ENCODE results near the gene TGFBR2.

The TGFBR2 gene

DNA sequence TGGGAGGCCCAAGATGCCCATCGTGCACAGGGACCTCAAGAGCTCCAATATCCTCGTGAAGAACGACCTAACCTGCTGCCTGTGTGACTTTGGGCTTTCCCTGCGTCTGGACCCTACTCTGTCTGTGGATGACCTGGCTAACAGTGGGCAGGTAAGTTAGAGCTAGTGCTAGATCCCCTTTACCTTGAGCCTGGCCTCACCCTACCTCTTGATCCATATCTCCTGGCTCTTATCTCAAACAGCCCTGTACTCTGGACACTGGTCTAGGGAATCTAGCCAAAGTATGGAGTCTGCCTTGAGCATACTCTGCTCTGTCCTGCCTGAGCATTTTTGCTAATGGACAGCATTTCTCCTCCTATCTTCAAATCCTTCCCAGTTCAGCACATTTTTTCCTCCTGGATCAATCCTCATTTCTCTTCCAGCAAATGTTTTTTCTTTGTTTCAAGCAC lies 65.9 kb downstream of the TGFBR2 start:
- no peak for DNase-seq (ENCODE audit: low read depth in 3 of 3, low spot score in 1 of 3)

DNA sequence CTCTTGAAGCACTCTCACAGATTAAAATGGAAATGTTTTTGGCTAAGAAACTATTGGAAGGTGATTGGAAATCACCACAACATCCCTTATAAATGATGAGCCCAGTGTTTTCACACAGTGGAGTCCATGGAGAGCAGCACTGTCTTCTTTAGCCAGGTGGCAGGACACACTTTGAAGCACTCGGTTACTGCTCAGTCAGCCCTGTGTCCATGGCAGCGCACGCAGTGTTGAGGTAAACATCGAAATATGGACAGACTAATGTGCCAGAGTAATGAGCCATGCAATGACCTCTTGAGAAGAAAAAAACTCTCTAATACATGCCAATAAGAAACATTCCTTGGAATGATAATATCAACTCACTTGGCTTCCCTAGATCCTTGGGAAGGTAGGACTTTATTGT lies 66.6 kb downstream of the TGFBR2 start:
- DNase-seq (ENCODE audit: low read depth in 3 of 3, low spot score in 1 of 3): no peak

DNA sequence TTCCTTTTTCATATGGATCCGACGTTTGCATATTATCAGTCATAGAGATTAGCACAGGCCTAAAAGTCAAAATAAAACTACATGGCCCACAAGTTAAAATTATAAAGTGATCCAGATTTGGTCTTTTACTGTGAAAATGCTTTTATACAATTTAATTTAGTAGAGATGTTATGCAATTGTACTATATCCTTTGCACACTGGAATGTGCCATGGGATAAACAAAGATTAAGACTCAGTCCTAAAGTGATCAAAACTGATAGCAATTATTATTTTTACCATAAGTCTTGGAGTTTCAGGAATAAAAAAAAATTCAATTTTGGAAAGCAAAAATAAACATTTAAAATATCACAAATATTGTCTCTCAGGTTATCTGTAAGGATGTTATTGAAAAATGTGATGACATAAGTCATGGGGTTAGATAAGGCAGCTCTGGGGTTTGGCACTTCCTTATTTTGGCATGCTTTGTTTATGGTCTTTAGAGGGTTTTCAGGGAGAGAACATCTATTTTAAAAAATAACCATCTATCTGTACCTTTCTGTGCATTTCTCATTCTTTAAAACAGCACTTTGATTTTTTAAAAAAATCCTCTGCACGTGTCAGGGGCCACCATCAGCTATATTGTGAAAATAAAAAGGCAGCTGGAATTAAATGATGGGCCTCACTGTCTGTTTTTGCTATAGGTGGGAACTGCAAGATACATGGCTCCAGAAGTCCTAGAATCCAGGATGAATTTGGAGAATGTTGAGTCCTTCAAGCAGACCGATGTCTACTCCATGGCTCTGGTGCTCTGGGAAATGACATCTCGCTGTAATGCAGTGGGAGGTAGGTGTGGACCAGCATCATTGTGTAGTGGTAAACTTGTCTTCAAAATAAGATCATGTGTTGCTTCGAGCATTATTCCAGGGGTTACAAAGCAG lies 67.3 kb downstream of the TGFBR2 start:
- no peak for DNase-seq (ENCODE audit: low read depth in 3 of 3, low spot score in 1 of 3)

DNA sequence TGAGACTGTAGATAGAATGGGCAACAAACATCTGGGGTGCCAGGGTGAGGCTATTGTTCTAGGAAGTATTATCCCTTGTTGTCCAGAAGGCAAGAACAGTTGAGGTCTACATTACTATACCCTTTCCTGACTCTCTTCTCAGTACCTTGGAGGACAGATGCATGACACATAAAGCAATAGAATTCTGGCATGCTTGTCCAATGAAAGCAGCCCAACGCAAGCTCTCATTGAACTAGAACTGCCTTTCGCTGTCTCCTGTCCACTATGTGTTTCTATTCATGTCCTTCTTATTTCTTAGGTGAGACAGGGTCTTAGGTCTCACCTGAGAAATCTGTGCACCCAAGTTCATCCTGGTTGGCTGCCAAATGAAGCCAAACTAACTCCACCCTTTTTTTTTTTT lies 68.6 kb downstream of the TGFBR2 start:
- no peak for DNase-seq (ENCODE audit: low read depth in 3 of 3, low spot score in 1 of 3)

DNA sequence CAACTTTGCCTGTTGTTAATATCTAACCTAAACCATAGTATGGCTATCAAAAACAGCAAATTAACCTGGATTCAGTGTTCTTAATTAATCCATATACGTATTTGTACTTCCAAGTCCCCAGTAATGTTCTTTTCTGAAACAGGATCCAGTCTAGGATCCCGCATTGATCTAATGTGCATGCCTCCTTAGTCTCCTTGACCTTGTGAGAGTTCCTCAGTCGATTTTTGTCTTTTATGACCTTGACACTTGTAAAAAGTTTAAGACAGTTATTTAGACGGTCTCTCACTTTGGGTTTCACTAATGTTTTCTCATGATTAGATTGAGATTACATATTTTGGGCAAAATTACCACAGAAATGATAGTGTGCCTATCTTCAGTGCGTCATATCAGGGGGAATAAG lies 69.4 kb downstream of the TGFBR2 start:
- no peak for DNase-seq (ENCODE audit: low read depth in 3 of 3, low spot score in 1 of 3)

DNA sequence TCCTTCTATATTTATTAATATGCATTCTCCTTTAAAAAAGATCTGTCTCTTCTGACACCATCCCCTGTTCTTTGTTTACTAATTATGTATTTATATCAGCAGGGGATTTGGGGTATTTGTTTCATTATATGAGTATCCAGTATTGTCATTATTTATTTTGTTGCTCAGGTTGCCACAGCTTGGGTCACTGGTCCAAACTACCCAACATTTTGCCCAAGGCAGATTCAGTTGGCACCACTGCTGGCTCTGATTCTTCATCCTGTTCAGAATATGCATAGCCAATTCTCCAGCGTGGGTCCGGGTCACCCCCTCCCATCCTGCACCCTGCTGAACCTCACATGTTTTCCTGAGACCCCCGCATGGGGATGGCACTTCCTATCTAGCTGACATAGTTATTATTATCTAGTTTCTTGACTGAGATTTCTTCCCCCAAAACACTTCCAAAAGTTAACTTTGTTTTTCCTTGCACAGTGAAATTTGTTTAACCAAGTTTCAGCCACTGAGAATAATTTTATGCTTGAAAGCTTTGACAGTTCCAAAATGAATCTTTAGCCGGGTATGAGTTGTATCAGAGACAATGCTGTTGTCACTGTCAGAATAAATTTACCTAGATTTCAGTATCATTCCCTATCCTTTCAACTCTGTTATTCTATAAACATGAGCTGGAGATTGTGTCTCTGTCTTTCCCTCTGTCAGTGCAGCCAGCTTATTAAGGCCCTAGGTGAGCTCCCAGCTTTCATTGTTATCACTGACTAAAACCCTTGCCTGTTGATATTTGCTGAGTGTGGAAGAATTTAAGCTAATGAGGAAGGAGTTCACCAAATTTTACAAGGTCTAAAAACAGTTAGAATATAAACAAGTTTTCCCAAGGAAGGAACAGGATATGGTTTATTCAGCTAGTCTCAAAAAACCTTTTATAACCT lies 70.3 kb downstream of the TGFBR2 start:
- DNase-seq (ENCODE audit: low read depth in 3 of 3, low spot score in 1 of 3): no peak

DNA sequence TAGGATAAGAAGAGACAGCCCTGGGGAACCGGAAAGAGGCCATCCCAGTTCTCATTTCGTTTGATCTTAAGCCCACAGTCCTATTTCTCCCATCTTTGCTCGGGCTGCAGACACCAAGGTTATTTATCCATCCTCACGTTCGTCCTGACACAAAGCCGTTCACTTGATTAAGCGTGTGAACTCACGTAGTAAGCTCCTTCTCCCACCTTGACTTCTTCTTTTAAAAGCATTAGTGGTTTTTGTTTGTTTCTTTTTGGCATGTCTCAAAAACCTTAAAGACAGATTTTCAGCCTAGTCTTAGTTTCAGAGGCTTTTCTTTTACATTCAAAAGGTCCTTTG lies 70.9 kb downstream of the TGFBR2 start:
- DNase-seq (ENCODE audit: low read depth in 3 of 3, low spot score in 1 of 3): no peak

DNA sequence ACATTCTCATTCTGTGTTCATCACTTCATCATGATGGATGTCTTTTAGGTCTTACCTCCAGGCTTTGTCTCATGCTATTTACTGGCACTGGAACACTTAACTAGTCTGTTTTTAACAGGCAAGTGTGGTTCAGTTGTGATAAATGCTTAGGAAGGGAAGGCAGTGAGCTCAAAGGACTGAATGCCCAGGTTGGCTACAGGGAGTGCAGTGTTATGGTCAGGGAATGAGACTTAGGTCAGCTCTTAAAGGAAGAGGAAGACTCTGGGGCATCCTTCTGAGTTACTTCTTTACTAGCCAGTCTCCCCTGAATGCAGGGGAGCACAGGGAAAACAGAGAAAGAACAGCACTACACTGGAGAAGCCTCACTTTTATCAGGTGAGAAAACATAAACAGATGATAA lies 72.6 kb downstream of the TGFBR2 start:
- no peak for DNase-seq (ENCODE audit: low read depth in 3 of 3, low spot score in 1 of 3)

DNA sequence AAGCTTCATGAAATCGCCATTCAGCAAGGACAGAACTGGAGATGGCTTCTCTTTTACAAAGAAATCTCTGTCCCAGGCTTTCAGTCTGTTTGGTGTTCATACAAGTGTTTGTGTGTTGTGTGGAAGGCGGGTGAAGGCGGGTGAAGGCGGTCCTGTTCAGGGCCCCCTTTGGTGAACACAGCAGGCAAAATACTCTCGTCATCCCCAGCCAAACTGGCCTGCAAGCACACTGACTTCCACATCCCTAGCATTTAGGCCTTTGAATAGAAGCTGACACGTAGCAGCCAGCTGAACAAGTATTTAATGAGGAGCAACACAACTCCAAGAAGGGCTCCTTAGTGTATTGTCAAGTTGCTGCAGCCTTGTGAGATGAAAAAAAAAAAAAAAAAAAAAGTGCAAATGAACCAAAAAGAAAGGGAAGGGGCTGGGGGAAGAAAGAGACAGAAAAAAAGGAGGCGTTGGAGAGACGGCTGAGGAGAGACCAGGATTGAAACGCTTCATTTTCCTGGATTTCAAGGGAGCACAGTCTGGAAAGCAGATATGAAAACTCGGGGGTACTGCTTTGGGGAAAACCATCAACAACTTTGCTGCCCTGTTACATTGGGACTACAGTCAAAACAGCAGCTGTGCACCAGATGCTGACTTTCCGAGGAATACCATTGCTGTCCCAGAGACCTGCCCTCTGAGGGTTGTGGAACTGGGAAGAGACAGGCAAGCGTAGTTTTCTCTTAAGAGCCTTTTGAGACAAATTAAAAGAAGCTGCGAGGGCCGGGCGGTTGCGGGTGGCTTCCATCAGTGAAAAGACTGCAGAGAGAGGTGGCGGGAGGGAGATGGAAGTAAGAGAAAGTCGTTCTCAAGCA lies 74.6 kb downstream of the TGFBR2 start:
- DNase-seq (ENCODE audit: low read depth in 3 of 3, low spot score in 1 of 3): no peak

DNA sequence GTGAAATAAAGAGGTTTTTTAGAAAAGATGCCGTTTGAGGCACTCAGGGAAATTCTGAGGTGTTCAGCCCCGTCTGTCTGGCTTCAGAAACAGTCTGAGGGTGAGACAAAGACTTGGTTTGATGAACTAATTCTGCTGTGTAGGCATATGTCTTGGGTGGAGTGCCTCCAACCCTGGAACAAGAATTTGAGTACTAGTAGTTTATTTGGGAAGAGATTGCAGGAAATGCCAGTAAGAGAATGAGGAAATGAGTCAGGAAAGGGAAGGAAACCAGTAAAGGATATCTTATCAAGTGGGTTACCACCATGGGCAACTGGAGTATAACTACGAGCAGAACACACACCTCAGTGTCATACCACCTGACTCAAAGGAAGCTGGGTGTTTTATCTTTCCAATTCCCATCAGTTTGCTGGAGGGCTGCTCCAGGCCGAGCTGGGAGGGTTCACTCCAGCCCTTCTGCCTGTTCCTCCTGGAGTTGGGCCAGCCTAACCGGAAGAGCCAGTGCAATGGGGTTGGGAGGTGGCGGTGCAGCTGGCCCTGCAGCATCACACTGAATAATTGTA lies 75.3 kb downstream of the TGFBR2 start:
- DNase-seq (ENCODE audit: low read depth in 3 of 3, low spot score in 1 of 3): no peak

DNA sequence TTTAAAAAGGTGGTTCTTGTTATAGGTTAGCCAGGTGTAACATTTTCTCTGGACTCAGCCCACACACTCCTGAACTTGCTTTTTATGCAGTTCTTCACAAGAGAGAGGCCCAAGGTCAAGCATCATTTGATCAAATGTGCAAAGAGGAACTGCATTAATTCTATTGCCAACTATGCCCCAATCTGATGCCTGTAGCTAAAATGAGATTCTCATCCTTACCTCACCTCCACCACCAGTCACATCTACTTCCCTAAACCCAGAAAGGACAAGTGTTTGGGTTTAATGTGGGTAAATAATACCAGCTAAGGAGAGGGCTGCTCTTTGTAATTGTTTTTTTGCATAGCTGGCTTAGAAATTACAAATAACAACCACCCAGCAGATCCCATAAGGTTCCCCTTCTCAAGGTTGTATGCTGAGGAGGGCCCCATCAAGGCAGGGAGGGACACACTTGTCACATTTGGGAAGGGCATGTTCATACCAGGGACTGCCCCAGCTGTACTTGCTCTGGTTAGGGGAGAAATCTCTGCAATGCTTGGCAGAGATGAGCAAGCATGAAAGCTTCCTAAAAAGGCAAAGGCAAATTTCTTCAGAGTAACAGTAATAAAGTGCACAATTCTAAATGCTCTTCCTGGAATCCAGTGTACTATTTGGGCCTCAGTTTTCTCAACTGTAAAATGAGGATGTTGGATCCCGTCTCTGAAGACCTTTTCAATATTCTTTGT lies 76.2 kb downstream of the TGFBR2 start:
- DNase-seq (ENCODE audit: low read depth in 3 of 3, low spot score in 1 of 3): no peak

DNA sequence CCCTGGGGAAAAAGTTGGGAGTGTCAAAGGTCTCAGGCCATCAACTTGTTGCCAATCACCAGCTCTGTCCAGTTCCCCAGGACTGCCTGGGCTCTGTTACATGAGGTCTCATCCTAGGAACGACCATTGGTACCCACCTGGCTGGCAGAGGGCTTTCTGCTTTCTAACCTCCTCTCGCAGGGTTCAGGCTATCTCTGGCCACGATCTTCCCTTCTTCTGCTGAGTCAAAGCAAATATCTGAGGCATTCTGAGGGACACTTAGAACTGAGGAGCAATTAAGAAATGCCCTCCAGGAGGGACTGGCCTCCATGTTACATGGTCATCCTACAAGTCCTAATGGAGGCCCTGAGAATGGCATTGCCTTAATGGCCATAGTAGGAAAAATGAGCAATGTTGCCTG lies 77.4 kb downstream of the TGFBR2 start:
- no peak for DNase-seq (ENCODE audit: low read depth in 3 of 3, low spot score in 1 of 3)

DNA sequence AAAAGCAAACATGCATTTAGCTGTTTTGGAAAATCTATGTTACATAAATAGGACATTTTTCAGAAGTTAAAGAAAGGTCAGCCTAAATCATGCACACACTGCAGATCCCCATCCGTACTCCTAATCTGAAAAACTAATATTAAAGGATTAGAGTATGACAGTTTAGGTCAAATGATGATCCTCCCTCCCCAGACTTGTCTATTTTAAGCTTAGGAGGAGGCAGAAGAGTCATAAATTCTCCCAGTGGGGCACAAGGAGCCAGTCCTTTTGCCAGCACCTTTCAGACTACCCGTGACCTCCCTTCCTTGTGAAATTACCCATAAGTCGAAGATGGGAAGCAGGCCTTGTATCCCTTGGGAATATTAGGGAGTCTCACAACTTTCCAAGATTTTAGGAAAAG lies 78.0 kb downstream of the TGFBR2 start:
- no peak for DNase-seq (ENCODE audit: low read depth in 3 of 3, low spot score in 1 of 3)

DNA sequence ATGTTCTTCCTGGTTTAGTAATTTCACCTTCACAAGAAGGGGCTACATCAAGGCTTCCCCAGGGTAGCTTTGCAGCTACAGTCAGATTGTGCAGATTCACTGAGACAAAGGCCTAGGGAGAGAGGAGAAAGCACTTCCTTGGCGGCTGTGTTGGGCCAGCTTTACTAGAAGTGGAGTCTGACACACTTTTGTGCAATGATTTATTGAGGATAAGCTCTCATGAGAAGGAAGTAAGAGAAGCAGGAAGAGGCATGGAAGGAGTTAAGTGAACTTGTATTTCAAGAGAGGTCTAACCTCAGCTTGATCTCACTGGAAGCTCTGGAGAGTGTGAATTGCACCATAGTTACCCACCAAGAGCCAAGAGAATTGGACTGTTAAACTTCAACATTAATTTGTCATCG lies 78.9 kb downstream of the TGFBR2 start:
- no peak for DNase-seq (ENCODE audit: low read depth in 3 of 3, low spot score in 1 of 3)

DNA sequence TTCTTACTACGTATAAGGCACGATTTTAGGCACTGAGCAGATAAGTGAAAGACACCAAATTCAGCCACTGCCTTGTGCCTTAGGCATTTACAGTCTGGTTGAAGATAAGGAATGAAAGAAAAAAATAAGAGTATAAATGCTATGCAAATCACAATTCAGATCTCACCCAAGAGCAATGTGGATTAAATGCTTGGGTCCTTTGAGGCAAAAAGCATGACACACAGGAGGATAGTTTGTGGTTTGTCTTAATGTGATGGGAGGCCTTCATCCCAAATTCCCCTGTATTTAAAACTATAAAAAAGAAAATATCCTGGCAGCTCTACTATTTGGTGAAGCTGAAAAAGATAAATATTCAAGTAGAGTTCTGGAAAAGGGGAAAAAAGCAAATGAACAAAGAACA lies 79.8 kb downstream of the TGFBR2 start:
- no peak for DNase-seq (ENCODE audit: low read depth in 3 of 3, low spot score in 1 of 3)

DNA sequence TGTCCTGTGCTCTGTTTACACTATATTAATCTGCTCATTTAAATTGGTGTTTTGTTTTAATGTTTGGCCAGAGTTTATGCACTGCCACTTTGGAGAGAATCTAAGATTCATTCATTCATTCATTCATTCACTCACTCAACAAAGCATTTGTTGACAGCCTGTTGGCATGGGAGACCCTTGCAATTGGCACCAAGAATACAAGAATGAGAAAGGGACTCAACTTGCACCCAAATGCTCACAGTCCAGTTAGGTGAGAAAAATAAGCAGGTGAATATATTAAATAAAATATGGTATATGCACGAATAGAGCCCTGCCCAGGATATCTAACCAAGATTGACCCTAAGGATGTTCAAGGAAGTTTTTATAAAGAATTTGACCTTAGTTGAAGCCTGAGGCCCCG lies 80.4 kb downstream of the TGFBR2 start:
- DNase-seq (ENCODE audit: low read depth in 3 of 3, low spot score in 1 of 3): no peak

DNA sequence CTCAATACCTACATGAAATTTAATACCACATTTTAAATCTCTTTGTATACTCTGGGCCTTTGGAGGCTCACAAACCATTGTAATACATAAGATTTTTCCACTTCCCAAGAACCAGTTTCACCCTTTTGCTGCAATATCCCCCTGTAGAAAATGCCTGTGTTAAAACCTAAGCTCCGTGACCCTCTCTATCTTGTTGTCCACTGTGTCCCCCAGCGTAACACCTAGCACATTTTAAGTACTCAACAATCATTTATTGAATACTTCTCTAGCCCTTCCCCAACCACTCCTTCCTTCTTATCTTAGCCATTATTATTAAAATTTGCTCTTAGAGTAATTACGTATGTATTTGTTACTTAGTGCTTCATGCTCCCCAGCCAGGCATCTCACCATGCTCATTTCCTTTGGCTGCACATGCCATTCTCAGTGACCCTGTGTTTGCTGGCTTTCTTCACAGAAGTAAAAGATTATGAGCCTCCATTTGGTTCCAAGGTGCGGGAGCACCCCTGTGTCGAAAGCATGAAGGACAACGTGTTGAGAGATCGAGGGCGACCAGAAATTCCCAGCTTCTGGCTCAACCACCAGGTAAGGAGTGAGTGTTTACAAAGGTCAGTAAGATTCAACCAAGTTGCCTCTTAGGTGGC lies 81.6 kb downstream of the TGFBR2 start:
- no peak for DNase-seq (ENCODE audit: low read depth in 3 of 3, low spot score in 1 of 3)

DNA sequence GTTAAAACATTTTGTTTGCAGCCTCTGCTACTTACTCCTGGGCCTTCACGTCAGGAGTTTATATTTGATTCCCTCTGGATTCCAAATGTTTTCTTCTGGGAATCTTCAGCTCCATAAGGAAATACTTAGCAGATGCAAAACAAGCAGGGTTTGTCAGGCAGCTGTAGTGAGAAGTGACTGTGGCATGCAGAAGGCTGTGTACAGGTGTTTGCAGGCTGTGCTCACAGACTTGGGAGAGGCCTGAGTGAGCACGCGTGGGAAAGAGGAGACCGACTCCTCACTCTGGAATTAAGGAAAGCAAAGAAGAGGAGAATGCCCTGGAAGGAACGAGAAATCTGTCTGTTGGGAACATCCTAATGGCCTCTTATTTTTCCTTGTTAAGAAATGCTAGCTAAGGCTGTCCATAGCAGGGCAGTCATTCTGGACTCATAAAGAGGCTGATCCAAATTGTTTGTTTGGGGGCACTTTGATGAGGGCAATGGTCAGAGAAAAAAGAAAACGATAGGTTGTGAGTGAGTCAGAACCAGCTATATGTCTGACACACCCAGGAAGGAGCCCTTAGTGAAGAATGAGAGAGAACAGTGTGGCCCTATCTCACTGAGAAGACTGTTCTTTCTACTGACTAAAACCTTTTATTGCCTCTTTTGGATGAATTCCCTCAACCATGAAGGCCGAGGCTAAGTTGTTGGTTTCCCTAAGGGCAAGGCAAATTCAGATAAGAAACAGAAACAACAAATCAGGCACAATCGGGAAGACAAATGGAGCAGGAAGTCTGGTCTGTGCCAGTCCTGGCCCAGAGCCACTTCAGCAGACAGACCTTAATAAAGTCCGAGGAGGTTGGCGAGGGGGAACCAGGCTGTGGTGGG lies 82.6 kb downstream of the TGFBR2 start:
- no peak for DNase-seq (ENCODE audit: low read depth in 3 of 3, low spot score in 1 of 3)

DNA sequence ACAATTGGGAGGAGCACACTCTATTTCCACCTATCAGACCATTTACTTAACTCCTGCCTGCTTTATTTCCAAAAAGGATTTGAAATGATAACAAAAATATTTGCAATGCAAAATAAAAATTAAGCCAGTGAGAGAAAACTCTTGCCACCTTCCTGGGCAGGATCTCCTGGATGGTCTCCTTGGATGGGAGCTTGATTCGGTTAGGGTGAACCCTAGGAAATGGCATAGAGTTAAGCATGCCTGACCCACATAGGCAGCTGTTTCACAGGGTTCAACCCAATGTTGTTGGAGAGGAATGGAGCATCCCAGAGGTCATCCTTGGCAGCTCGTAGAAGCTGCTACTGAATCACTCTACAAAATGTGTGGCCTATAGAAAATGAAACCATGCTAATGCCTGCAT lies 83.8 kb downstream of the TGFBR2 start:
- DNase-seq (ENCODE audit: low read depth in 3 of 3, low spot score in 1 of 3): no peak
